HG02571 (cell line): ENCODE data around the gene CELF4.

Source experiments
- ATAC-seq: cut with Tn5 transposase; IDR thresholded peaks from one replicate; pipeline ENCODE4 v1.9.1; 2021; ENCODE audit warnings: mild to moderate bottlenecking, moderate library complexity; ENCODE audit not compliant: unreplicated experiment

The CELF4 gene

GRCh38 chr18:37330173-37330572, 235.4 kb downstream of the CELF4 start:
- no peak for ATAC-seq

GRCh38 chr18:37328946-37329719, 236.5 kb downstream of the CELF4 start:
- ATAC-seq: no peak

- no peak for ATAC-seq
These were observed 238.5 kb downstream of the CELF4 start for GRCh38 chr18:37327063-37327577.

GRCh38 chr18:37322492-37323035, 243.0 kb downstream of the CELF4 start:
- peak; percentile 74 for ATAC-seq

- ATAC-seq: peak; percentile 16
These were observed 243.8 kb downstream of the CELF4 start for GRCh38 chr18:37321582-37322491.

GRCh38 chr18:37320317-37320716, 245.3 kb downstream of the CELF4 start:
- no peak for ATAC-seq

- ATAC-seq: no peak
These were observed 246.9 kb downstream of the CELF4 start for GRCh38 chr18:37318360-37319355.

- no peak for ATAC-seq
These were observed 248.1 kb downstream of the CELF4 start for GRCh38 chr18:37317486-37317885.

- no peak for ATAC-seq
These were observed 249.1 kb downstream of the CELF4 start for GRCh38 chr18:37316468-37316867.

- ATAC-seq: no peak
These were observed 249.7 kb downstream of the CELF4 start for GRCh38 chr18:37315935-37316334.

- ATAC-seq: no peak
These were observed 251.1 kb downstream of the CELF4 start for GRCh38 chr18:37314534-37314933.

GRCh38 chr18:37313624-37314023, 252.0 kb downstream of the CELF4 start:
- no peak for ATAC-seq

- ATAC-seq: no peak
These were observed 255.7 kb downstream of the CELF4 start for GRCh38 chr18:37309861-37310260.

GRCh38 chr18:37309059-37309458, 256.5 kb downstream of the CELF4 start:
- ATAC-seq: no peak

GRCh38 chr18:37307181-37307580, 258.4 kb downstream of the CELF4 start:
- no peak for ATAC-seq

GRCh38 chr18:37306432-37306831, 259.2 kb downstream of the CELF4 start:
- no peak for ATAC-seq

- ATAC-seq: no peak
These were observed 260.5 kb downstream of the CELF4 start for GRCh38 chr18:37305066-37305465.

GRCh38 chr18:37304012-37304680, 261.5 kb downstream of the CELF4 start:
- no peak for ATAC-seq

GRCh38 chr18:37303009-37303408, 262.6 kb downstream of the CELF4 start:
- ATAC-seq: no peak

GRCh38 chr18:37302519-37302918, 263.1 kb downstream of the CELF4 start:
- no peak for ATAC-seq
